ENCODE measurements around the gene AQP12B.

The AQP12B gene

DNA sequence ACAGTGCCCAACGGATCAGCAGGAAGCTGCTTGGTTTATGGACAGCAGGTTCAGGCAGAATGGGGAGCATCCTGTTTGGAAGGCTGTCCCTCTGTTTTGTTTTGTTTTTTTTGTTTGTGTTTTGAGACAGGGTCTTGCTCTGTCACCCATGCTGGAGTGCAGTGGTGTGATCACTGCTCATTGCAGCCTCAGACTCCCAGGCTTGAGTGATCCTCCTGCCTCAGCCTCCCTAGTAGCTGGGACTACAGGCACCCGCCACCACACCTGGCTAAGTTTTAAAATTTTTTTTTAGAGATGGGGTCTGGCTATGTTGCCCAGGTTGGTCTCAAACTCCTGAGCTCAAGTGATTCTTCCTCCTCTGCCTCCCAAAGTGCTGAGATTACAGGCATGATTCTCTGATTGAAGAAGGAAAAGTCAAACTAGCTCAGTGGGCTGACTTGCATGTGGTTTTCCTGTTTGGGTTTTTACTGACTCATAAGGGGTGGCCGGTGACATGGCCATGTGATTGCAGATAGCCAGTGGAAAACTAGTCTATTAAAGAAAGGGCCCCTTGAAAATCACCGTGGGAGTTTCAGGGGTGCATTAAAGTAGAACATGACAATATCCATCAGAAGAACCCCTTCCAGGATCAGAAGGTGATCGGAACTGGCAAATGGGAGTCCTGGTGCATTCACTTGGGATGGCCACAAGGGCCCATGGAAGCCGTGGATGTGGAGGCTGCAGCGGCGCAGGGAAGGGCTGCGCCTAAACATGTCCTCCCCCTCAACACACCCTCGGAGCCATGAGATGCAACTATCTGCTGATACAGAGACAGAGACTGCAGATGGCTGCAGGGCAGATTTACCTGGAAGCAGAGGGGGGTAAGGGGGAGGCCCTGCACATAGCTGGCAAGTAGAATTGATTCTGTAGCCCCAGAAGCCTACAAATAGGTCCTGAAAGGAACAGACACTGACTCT lies 26.5 kb downstream of the AQP12B start:
- H3K9me3 ChIP-seq (ENCODE audit: control insufficient read depth, insufficient read depth, low read depth, low read length), result no peaks in the 10 kb centered on the region; the same call in 1 of the 2 replicates
- no peaks in the 10 kb centered on the region for H3K36me3 ChIP-seq (ENCODE audit: control insufficient read depth in 2 of 2, insufficient read depth in 1 of 2, low read length in 2 of 2)
- CTCF ChIA-PET, result interaction anchor here (0.6 to 1.5 kb wide), 3 partner anchors 13 to 598 kb away, joined by 3 to 4 read pairs (median 3); no protein-coding TSS in a partner anchor
- no peak overlapping the region for H3K27ac ChIP-seq (ENCODE audit: extremely low read depth, low read depth, low read length)
- H3K4me1 ChIP-seq (ENCODE audit: control insufficient read depth, insufficient read depth, low read length), result no peaks in the 10 kb centered on the region
- POLR2A ChIA-PET, result no interaction called here
- H3K4me3 ChIP-seq (ENCODE audit: low read depth, low read length), result no peak overlapping the region
- TF ChIP-seq ZNF704 (tag by site-specific recombination; IDR thresholded peaks at IDR 0.05) (no peak), OVOL3 (tag by site-specific recombination; IDR thresholded peaks at IDR 0.05) (no peak), ZNF239 (tag by site-specific recombination; IDR thresholded peaks at IDR 0.05) (no peak), PRDM2 (tag by site-specific recombination; IDR thresholded peaks at IDR 0.05; ENCODE audit: borderline replicate concordance) (no peak), ATF2 (tag by site-specific recombination; IDR thresholded peaks at IDR 0.05; ENCODE audit: low read depth) (no peak), ZNF114 (tag by site-specific recombination; IDR thresholded peaks at IDR 0.05) (no peak), ZNF398 (tag by site-specific recombination; IDR thresholded peaks at IDR 0.05) (no peak), ZNF768 (tag by site-specific recombination; IDR thresholded peaks at IDR 0.05) (no peak), ZBTB7A (tag by site-specific recombination; IDR thresholded peaks at IDR 0.05; ENCODE audit: low read depth) (no peak), HOXC10 (CRISPR knock-in tag; IDR thresholded peaks at IDR 0.05) (no peak), ZBTB26 (tag by site-specific recombination; optimal IDR thresholded peaks at IDR 0.05) (no peak)
- TF ChIP-seq, protein P1, sequence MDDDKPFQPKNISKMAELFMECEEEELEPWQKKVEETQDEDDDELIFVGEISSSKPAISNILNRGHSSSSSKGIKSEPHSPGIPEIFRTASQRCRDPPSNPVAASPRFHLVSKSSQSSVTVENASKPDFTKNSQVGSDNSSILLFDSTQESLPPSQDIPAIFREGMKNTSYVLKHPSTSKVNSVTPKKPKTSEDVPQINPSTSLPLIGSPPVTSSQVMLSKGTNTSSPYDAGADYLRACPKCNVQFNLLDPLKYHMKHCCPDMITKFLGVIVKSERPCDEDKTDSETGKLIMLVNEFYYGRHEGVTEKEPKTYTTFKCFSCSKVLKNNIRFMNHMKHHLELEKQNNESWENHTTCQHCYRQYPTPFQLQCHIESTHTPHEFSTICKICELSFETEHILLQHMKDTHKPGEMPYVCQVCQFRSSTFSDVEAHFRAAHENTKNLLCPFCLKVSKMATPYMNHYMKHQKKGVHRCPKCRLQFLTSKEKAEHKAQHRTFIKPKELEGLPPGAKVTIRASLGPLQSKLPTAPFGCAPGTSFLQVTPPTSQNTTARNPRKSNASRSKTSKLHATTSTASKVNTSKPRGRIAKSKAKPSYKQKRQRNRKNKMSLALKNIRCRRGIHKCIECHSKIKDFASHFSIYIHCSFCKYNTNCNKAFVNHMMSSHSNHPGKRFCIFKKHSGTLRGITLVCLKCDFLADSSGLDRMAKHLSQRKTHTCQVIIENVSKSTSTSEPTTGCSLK (tag by site-specific recombination; IDR thresholded peaks at IDR 0.05), result no peak
- TF ChIP-seq, protein P2, sequence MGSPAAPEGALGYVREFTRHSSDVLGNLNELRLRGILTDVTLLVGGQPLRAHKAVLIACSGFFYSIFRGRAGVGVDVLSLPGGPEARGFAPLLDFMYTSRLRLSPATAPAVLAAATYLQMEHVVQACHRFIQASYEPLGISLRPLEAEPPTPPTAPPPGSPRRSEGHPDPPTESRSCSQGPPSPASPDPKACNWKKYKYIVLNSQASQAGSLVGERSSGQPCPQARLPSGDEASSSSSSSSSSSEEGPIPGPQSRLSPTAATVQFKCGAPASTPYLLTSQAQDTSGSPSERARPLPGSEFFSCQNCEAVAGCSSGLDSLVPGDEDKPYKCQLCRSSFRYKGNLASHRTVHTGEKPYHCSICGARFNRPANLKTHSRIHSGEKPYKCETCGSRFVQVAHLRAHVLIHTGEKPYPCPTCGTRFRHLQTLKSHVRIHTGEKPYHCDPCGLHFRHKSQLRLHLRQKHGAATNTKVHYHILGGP (tag by site-specific recombination; IDR thresholded peaks at IDR 0.05), result no peak

Data from HEK293 (cell line).